ENCODE measurements around the gene B9D1. TPM values are rescaled to one million over a fixed set of nuclear protein-coding genes. Genes with fewer than 3 reads are reported as not detected.

The B9D1 gene
- total RNA-seq, 1 experiment from 2014 or later, result 20.0 TPM

DNA sequence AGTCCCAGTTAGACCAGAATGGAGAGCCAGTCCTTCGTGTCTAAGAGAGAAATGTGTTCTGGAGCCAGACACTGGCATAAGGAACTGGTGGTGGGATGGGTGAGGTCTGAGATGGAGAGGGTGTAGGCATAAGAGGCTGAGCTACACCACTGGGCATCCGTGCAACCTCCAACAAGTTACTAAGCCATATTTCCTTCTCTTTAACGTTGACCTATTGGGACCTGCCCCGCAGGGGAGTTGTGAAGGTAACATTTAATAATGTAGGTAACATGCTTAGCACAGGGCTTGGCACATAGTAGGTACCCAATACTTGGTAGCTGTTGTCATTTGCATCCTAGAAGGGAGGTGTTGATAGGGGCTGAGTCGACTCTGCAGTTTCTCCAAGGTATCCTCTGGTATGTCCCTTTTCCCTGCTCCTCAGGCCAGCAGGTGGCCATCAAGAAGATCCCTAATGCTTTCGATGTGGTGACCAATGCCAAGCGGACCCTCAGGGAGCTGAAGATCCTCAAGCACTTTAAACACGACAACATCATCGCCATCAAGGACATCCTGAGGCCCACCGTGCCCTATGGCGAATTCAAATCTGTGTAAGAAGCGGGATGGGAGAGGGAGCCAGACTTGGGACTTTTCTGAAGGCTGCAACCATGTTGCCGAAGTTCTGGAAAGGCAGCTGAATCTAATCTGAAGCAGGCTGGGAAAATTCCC, 17.0 kb upstream of the B9D1 start:
- no peaks in the 10 kb centered on the region for H3K9me3 ChIP-seq (ENCODE audit: control insufficient read depth in 1 of 2, insufficient read depth in 1 of 2, low read depth in 1 of 2, low read length in 2 of 2)
- RAD21 ChIA-PET (ENCODE audit: low non-redundant PET in 1 of 2, low total read pairs in 2 of 2, uncharacterized antibody in 2 of 2, unreplicated experiment in 2 of 2), result no interaction called here
- peak overlapping the region; percentile 67 to 94 for H3K4me3 ChIP-seq (replicated peaks in 1 of 2; ENCODE audit: low read depth in 1 of 2, low read length in 2 of 2)
- H3K27me3 ChIP-seq (ENCODE audit: insufficient read depth, low read length), result no peaks in the 10 kb centered on the region
- POLR2A ChIA-PET, result no interaction called here
- TSS peak; percentile 42 for BruUV-seq (replicated peaks)
- CTCF ChIA-PET, result no interaction called here
- no peak overlapping the region for H3K9ac ChIP-seq (ENCODE audit: low read length)
- H2AFZ ChIP-seq (ENCODE audit: low read depth, low read length, poor library complexity, severe bottlenecking), result no peak overlapping the region
- TF ChIP-seq TCF7L2 (IDR thresholded peaks at IDR 0.05; ENCODE audit: borderline replicate concordance, extremely low read depth, insufficient read depth, insufficient read length) (no peak), ATF3 (IDR thresholded peaks at IDR 0.05) (no peak), CTCF (IDR thresholded peaks at IDR 0.05 in 2 of 3, conservative IDR thresholded peaks at IDR 0.05 in 1 of 3; ENCODE audit: borderline replicate concordance in 1 of 3, insufficient read depth in 1 of 3, low read depth in 2 of 3, low read length in 2 of 3) (no peak), RAD21 (IDR thresholded peaks at IDR 0.05; ENCODE audit: low read depth) (no peak), SP1 (IDR thresholded peaks at IDR 0.05; ENCODE audit: low read depth) (no peak), MAX (IDR thresholded peaks at IDR 0.05) (no peak), SIN3A (IDR thresholded peaks at IDR 0.05; ENCODE audit: low read depth) (no peak), ZFX (IDR thresholded peaks at IDR 0.05) (no peak), POLR2A (IDR thresholded peaks at IDR 0.05; ENCODE audit: borderline replicate concordance, extremely low read depth, insufficient read depth, insufficient read length) (no peak), EZH2 (IDR thresholded peaks at IDR 0.05) (no peak), EZH2phosphoT487 (IDR thresholded peaks at IDR 0.05; ENCODE audit: borderline replicate concordance) (no peak), ZNF274 (IDR thresholded peaks at IDR 0.05; ENCODE audit: low read depth, low read length) (no peak)
- TF ChIP-seq, protein P1, sequence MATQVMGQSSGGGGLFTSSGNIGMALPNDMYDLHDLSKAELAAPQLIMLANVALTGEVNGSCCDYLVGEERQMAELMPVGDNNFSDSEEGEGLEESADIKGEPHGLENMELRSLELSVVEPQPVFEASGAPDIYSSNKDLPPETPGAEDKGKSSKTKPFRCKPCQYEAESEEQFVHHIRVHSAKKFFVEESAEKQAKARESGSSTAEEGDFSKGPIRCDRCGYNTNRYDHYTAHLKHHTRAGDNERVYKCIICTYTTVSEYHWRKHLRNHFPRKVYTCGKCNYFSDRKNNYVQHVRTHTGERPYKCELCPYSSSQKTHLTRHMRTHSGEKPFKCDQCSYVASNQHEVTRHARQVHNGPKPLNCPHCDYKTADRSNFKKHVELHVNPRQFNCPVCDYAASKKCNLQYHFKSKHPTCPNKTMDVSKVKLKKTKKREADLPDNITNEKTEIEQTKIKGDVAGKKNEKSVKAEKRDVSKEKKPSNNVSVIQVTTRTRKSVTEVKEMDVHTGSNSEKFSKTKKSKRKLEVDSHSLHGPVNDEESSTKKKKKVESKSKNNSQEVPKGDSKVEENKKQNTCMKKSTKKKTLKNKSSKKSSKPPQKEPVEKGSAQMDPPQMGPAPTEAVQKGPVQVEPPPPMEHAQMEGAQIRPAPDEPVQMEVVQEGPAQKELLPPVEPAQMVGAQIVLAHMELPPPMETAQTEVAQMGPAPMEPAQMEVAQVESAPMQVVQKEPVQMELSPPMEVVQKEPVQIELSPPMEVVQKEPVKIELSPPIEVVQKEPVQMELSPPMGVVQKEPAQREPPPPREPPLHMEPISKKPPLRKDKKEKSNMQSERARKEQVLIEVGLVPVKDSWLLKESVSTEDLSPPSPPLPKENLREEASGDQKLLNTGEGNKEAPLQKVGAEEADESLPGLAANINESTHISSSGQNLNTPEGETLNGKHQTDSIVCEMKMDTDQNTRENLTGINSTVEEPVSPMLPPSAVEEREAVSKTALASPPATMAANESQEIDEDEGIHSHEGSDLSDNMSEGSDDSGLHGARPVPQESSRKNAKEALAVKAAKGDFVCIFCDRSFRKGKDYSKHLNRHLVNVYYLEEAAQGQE (IDR thresholded peaks at IDR 0.05; ENCODE audit: low read depth), result no peak
- H3K79me2 ChIP-seq (ENCODE audit: insufficient read depth, low read length), result peaks cover 7% of the 10 kb centered on the region
- H3K27ac ChIP-seq (ENCODE audit: low read depth, low read length), result no peak overlapping the region
- peaks cover 9 to 18% of the 10 kb centered on the region in 2 experiments; a peak in 3 of 4 replicates for H3K4me1 ChIP-seq (ENCODE audit: control insufficient read depth in 1 of 2, insufficient read depth in 2 of 2, low read length in 2 of 2)
- H3K4me2 ChIP-seq (ENCODE audit: low read length), result peak overlapping the region; percentile 82
- peaks cover 16 to 22% of the 10 kb centered on the region in 2 experiments; a peak in 3 of 4 replicates for H3K36me3 ChIP-seq (ENCODE audit: control insufficient read depth in 1 of 2, insufficient read depth in 2 of 2, low read length in 2 of 2)
- ATAC-seq, result no peak
- DNase-seq (ENCODE audit: low read depth, low spot score), result no peak
- intact Hi-C loops (cut with micrococcal nuclease), result loop anchor here (5.0 kb wide), 1 partner anchor 373 kb away; no protein-coding TSS in a partner anchor
- H3K9me2 ChIP-seq (ENCODE audit: insufficient read depth), result no peaks in the 10 kb centered on the region
- no peaks in the 10 kb centered on the region for H4K20me1 ChIP-seq (ENCODE audit: insufficient read depth)

Measured in HCT116 (cell line).